DOHH2 (cell line): ENCODE results near the gene TLDC2.

Experiments used
- EZH2phosphoT487 ChIP-seq: fragments of 200-600 bp; sonication (generic); IDR thresholded peaks from 2 replicates; pipeline ENCODE4 v1.6.1; 2017; ENCODE audit warnings: borderline replicate concordance, mild to moderate bottlenecking, antibody characterized with exemption, low read length, moderate library complexity, mixed read lengths
- TF ChIP-seq, protein P1 (sequence below): fragments of 200-600 bp; sonication (generic); IDR thresholded peaks from one replicate; pipeline ENCODE4 v1.5.1; 2014; ENCODE audit warnings: antibody characterized with exemption, mild to moderate bottlenecking, low read depth, low read length; ENCODE audit not compliant: poor library complexity, severe bottlenecking

DNA sequence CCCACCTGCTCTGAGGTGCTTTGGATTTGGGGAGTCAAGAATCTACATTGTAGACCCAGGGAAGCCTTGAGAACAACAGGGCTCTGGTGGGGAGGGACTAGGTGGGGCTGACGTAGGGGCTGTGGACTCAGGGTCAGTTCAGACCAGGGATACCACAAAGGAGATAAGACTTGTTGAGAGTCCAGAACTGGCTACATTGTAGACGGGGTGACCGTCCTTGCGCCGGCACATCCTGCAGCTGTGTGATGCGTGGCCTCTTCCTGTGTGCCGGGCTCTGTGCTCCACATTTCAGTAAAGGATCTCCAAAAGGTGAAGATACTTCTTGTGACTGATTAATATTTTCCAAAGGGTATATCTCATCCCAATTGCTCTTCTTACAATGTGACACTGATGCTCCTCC lies 9.8 kb upstream of the TLDC2 start:
- TF ChIP-seq, protein P1, sequence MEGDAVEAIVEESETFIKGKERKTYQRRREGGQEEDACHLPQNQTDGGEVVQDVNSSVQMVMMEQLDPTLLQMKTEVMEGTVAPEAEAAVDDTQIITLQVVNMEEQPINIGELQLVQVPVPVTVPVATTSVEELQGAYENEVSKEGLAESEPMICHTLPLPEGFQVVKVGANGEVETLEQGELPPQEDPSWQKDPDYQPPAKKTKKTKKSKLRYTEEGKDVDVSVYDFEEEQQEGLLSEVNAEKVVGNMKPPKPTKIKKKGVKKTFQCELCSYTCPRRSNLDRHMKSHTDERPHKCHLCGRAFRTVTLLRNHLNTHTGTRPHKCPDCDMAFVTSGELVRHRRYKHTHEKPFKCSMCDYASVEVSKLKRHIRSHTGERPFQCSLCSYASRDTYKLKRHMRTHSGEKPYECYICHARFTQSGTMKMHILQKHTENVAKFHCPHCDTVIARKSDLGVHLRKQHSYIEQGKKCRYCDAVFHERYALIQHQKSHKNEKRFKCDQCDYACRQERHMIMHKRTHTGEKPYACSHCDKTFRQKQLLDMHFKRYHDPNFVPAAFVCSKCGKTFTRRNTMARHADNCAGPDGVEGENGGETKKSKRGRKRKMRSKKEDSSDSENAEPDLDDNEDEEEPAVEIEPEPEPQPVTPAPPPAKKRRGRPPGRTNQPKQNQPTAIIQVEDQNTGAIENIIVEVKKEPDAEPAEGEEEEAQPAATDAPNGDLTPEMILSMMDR = no peak
- TF ChIP-seq EZH2phosphoT487 = no peak
